EH (cell line): ENCODE results near the gene ITIH3.

Experiments
- DNase-seq: peaks from one replicate; pipeline ENCODE4 v3.0.0-alpha.2; 2015; ENCODE audit warnings: low read depth

The ITIH3 gene

GRCh38 chr3:52827441-52827840, 32.8 kb downstream of the ITIH3 start:
- peak; percentile 39 for DNase-seq

- no peak for DNase-seq
These were observed 33.3 kb downstream of the ITIH3 start for GRCh38 chr3:52827866-52828376.

GRCh38 chr3:52829482-52829881, 34.9 kb downstream of the ITIH3 start:
- DNase-seq = no peak

GRCh38 chr3:52829906-52830463, 35.4 kb downstream of the ITIH3 start:
- no peak for DNase-seq

- DNase-seq = no peak
These were observed 36.1 kb downstream of the ITIH3 start, which contains the start of gene ITIH4 for GRCh38 chr3:52830535-52831258. ITIH4 (minus strand) TSS chr3:52830672; CDS start chr3:52830642, 30 bp downstream.

- DNase-seq = peak; percentile 91
These were observed 37.1 kb downstream of the ITIH3 start for GRCh38 chr3:52831500-52832301.

- no peak for DNase-seq
These were observed 38.6 kb downstream of the ITIH3 start for GRCh38 chr3:52833202-52833601.

- DNase-seq = peak; percentile 33
These were observed 40.4 kb downstream of the ITIH3 start, which contains the start of gene MUSTN1 for GRCh38 chr3:52834871-52835501. MUSTN1 (minus strand) TSS chr3:52835019; CDS start chr3:52834948, 71 bp downstream.

GRCh38 chr3:52835766-52836470, 41.3 kb downstream of the ITIH3 start:
- peak; percentile 22 for DNase-seq

- no peak for DNase-seq
These were observed 41.9 kb downstream of the ITIH3 start for GRCh38 chr3:52836471-52836845.

GRCh38 chr3:52836986-52837385, 42.4 kb downstream of the ITIH3 start:
- no peak for DNase-seq

- no peak for DNase-seq
These were observed 44.1 kb downstream of the ITIH3 start for GRCh38 chr3:52838561-52839267.

GRCh38 chr3:52839268-52839575, 44.6 kb downstream of the ITIH3 start:
- no peak for DNase-seq

GRCh38 chr3:52839892-52840545, 45.4 kb downstream of the ITIH3 start:
- DNase-seq = no peak

GRCh38 chr3:52841211-52841980, 46.8 kb downstream of the ITIH3 start:
- DNase-seq = no peak

- DNase-seq = no peak
These were observed 47.4 kb downstream of the ITIH3 start for GRCh38 chr3:52841981-52842340.

GRCh38 chr3:52842424-52842823, 47.8 kb downstream of the ITIH3 start:
- DNase-seq = no peak

- DNase-seq = no peak
These were observed 48.7 kb downstream of the ITIH3 start for GRCh38 chr3:52843108-52843865.

GRCh38 chr3:52843881-52844280, 49.3 kb downstream of the ITIH3 start:
- no peak for DNase-seq
